ENCODE measurements around the gene DIRAS2.

DNA sequence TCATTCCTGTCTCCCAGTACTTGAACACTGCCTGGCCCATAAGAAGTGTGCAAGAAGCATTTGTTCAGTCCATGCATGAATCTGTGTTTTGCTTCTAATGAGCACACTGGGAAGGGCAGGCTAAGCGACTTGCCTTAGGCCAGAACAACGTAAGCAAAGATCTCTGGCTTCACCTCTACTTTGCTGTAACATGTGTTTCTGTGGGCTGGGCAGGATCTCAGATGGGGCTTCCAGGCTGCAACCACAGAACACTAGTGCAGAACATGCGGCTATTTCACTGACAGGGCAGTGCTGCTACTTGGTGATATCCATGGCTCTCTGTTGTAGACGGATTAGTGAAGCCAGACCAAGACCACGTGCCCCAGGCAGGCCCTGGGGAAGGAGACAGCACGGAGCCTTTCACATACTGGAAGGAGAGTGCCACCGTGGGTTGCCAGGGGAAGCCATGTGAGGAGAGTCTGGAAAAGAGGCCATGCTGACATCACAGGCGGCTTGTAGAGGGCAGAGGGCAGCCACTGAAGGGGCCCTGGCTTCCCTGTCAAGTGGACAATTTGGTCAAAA is 9.9 kb downstream of the DIRAS2 start:
- TF ChIP-seq CTCF (optimal IDR thresholded peaks at IDR 0.05 in 1 of 3, IDR thresholded peaks at IDR 0.05 in 1 of 3, conservative IDR thresholded peaks at IDR 0.05 in 1 of 3; ENCODE audit: extremely low read depth in 1 of 3, insufficient read depth in 2 of 3, low read length in 3 of 3) (no peak), EZH2 (IDR thresholded peaks at IDR 0.05; ENCODE audit: low read length) (no peak)

Measured in keratinocyte (primary cell).